ENCODE measurements around the gene PLCXD3.

The PLCXD3 gene

DNA sequence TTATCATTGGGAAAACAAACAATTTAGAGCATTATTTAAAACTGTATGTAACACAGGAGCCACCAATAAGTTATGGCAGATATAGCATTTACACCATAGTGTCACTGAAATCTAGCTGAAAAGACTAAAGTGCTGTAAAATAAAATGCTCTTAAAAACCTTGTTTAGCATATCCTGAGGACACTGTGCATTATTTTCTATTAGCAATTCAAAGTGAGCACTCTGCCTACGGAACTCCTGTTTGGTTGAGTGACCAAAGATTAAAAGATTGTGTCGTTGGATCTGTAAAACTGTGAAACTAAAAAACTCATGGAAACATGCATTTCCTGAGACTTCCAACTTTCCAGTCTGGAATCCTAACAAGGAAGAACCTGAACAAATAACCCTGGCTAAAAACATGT, 201.1 kb downstream of the PLCXD3 start:
- H2AFZ ChIP-seq (ENCODE audit: insufficient read depth, low read length, poor library complexity): no peak overlapping the region
- H3K79me2 ChIP-seq (ENCODE audit: control insufficient read depth, insufficient read depth, low read length, poor library complexity): no peaks in the 10 kb centered on the region
- H3K4ac ChIP-seq (ENCODE audit: low read depth, low read length): no peak overlapping the region
- H3K4me2 ChIP-seq (ENCODE audit: low read length): no peak overlapping the region
- H3K4me1 ChIP-seq (ENCODE audit: control insufficient read depth in 1 of 2, insufficient read depth in 2 of 2, low read length in 2 of 2): no peaks in the 10 kb centered on the region
- H3K14ac ChIP-seq (ENCODE audit: low read length): no peak overlapping the region
- no peaks in the 10 kb centered on the region for H3K27me3 ChIP-seq (ENCODE audit: insufficient read depth, low read length)
- no peak overlapping the region for H3K23ac ChIP-seq (ENCODE audit: low read length)
- H2BK120ac ChIP-seq (ENCODE audit: insufficient read depth, low read length, poor library complexity): no peak overlapping the region
- no peak overlapping the region for H2AK5ac ChIP-seq (ENCODE audit: low read length)
- DNase-seq: no peak
- no peaks in the 10 kb centered on the region for H3K79me1 ChIP-seq (ENCODE audit: low read length)
- no peak overlapping the region for H4K12ac ChIP-seq (ENCODE audit: low read depth, low read length)
- WGBS (ENCODE audit: extremely low coverage, insufficient coverage, insufficient read length): no CpG with 5 or more reads among the region's 2 CpGs
- H2BK5ac ChIP-seq (ENCODE audit: low read depth, low read length, poor library complexity): no peak overlapping the region
- H3K18ac ChIP-seq (ENCODE audit: low read length): no peak overlapping the region
- H3K9ac ChIP-seq (ENCODE audit: low read length): no peak overlapping the region
- H3K36me3 ChIP-seq (ENCODE audit: control insufficient read depth in 1 of 2, insufficient read depth in 2 of 2, low read length in 2 of 2): no peaks in the 10 kb centered on the region
- no peak overlapping the region for H4K91ac ChIP-seq (ENCODE audit: low read depth, low read length)
- H2BK12ac ChIP-seq (ENCODE audit: low read length): no peak overlapping the region
- no peak overlapping the region for H4K8ac ChIP-seq (ENCODE audit: low read depth, low read length)
- H3K4me3 ChIP-seq (ENCODE audit: low read depth, low read length): no peak overlapping the region
- no peaks in the 10 kb centered on the region for H3K9me3 ChIP-seq (ENCODE audit: insufficient read depth, low read depth, low read length)
- no peak overlapping the region for H3K27ac ChIP-seq (ENCODE audit: low read depth, low read length)

- H3K4ac ChIP-seq (ENCODE audit: low read depth, low read length): no peak overlapping the region
- H4K91ac ChIP-seq (ENCODE audit: low read depth, low read length): no peak overlapping the region
- H3K4me2 ChIP-seq (ENCODE audit: low read length): no peak overlapping the region
- no peak overlapping the region for H2BK120ac ChIP-seq (ENCODE audit: insufficient read depth, low read length, poor library complexity)
- no peaks in the 10 kb centered on the region for H3K79me1 ChIP-seq (ENCODE audit: low read length)
- no peak overlapping the region for H3K27ac ChIP-seq (ENCODE audit: low read depth, low read length)
- no peak overlapping the region for H2AK5ac ChIP-seq (ENCODE audit: low read length)
- no peaks in the 10 kb centered on the region for H3K36me3 ChIP-seq (ENCODE audit: control insufficient read depth in 1 of 2, insufficient read depth in 2 of 2, low read length in 2 of 2)
- no peak for DNase-seq
- H4K12ac ChIP-seq (ENCODE audit: low read depth, low read length): no peak overlapping the region
- no peaks in the 10 kb centered on the region for H3K4me1 ChIP-seq (ENCODE audit: control insufficient read depth in 1 of 2, insufficient read depth in 2 of 2, low read length in 2 of 2)
- no peaks in the 10 kb centered on the region for H3K27me3 ChIP-seq (ENCODE audit: insufficient read depth, low read length)
- H4K8ac ChIP-seq (ENCODE audit: low read depth, low read length): no peak overlapping the region
- no peak overlapping the region for H3K9ac ChIP-seq (ENCODE audit: low read length)
- H3K18ac ChIP-seq (ENCODE audit: low read length): no peak overlapping the region
- no peaks in the 10 kb centered on the region for H3K79me2 ChIP-seq (ENCODE audit: control insufficient read depth, insufficient read depth, low read length, poor library complexity)
- H2BK12ac ChIP-seq (ENCODE audit: low read length): no peak overlapping the region
- H3K14ac ChIP-seq (ENCODE audit: low read length): no peak overlapping the region
- H2BK5ac ChIP-seq (ENCODE audit: low read depth, low read length, poor library complexity): no peak overlapping the region
- no peak overlapping the region for H3K4me3 ChIP-seq (ENCODE audit: low read depth, low read length)
- H3K23ac ChIP-seq (ENCODE audit: low read length): no peak overlapping the region
- WGBS (ENCODE audit: extremely low coverage, insufficient coverage, insufficient read length): no CpG with 5 or more reads among the region's 1 CpG
- H3K9me3 ChIP-seq (ENCODE audit: insufficient read depth, low read depth, low read length): no peaks in the 10 kb centered on the region
- H2AFZ ChIP-seq (ENCODE audit: insufficient read depth, low read length, poor library complexity): no peak overlapping the region
These were observed 204.4 kb downstream of the PLCXD3 start for GRCh38 chr5:41306005-41306404.

GRCh38 chr5:41305056-41305455, 205.3 kb downstream of the PLCXD3 start:
- no peak overlapping the region for H4K91ac ChIP-seq (ENCODE audit: low read depth, low read length)
- H3K18ac ChIP-seq (ENCODE audit: low read length): no peak overlapping the region
- no peak overlapping the region for H2BK5ac ChIP-seq (ENCODE audit: low read depth, low read length, poor library complexity)
- H3K27ac ChIP-seq (ENCODE audit: low read depth, low read length): no peak overlapping the region
- no peak overlapping the region for H3K23ac ChIP-seq (ENCODE audit: low read length)
- H3K79me1 ChIP-seq (ENCODE audit: low read length): no peaks in the 10 kb centered on the region
- H3K4me3 ChIP-seq (ENCODE audit: low read depth, low read length): no peak overlapping the region
- no peak overlapping the region for H2AFZ ChIP-seq (ENCODE audit: insufficient read depth, low read length, poor library complexity)
- no peak overlapping the region for H3K14ac ChIP-seq (ENCODE audit: low read length)
- WGBS (ENCODE audit: extremely low coverage, insufficient coverage, insufficient read length): no CpG with 5 or more reads among the region's 2 CpGs
- H3K4me1 ChIP-seq (ENCODE audit: control insufficient read depth in 1 of 2, insufficient read depth in 2 of 2, low read length in 2 of 2): no peaks in the 10 kb centered on the region
- no peak for DNase-seq
- H3K9ac ChIP-seq (ENCODE audit: low read length): no peak overlapping the region
- H3K4me2 ChIP-seq (ENCODE audit: low read length): no peak overlapping the region
- no peaks in the 10 kb centered on the region for H3K36me3 ChIP-seq (ENCODE audit: control insufficient read depth in 1 of 2, insufficient read depth in 2 of 2, low read length in 2 of 2)
- no peaks in the 10 kb centered on the region for H3K79me2 ChIP-seq (ENCODE audit: control insufficient read depth, insufficient read depth, low read length, poor library complexity)
- no peak overlapping the region for H4K12ac ChIP-seq (ENCODE audit: low read depth, low read length)
- no peak overlapping the region for H3K4ac ChIP-seq (ENCODE audit: low read depth, low read length)
- no peak overlapping the region for H2BK120ac ChIP-seq (ENCODE audit: insufficient read depth, low read length, poor library complexity)
- H4K8ac ChIP-seq (ENCODE audit: low read depth, low read length): no peak overlapping the region
- no peak overlapping the region for H2BK12ac ChIP-seq (ENCODE audit: low read length)
- H3K27me3 ChIP-seq (ENCODE audit: insufficient read depth, low read length): no peaks in the 10 kb centered on the region
- no peak overlapping the region for H2AK5ac ChIP-seq (ENCODE audit: low read length)
- H3K9me3 ChIP-seq (ENCODE audit: insufficient read depth, low read depth, low read length): no peaks in the 10 kb centered on the region

GRCh38 chr5:41296066-41296465, 214.3 kb downstream of the PLCXD3 start:
- Histone ChIP-seq H3K9me3 (ENCODE audit: insufficient read depth, low read depth, low read length) (no peaks in the 10 kb centered on the region), H3K4me3 (ENCODE audit: low read depth, low read length) (no peak overlapping the region), H2AK5ac (ENCODE audit: low read length) (no peak overlapping the region), H3K9ac (ENCODE audit: low read length) (no peak overlapping the region), H4K8ac (ENCODE audit: low read depth, low read length) (no peak overlapping the region), H3K23ac (ENCODE audit: low read length) (no peak overlapping the region), H2BK12ac (ENCODE audit: low read length) (no peak overlapping the region), H3K79me1 (ENCODE audit: low read length) (no peaks in the 10 kb centered on the region), H3K4me1 (ENCODE audit: control insufficient read depth in 1 of 2, insufficient read depth in 2 of 2, low read length in 2 of 2) (no peaks in the 10 kb centered on the region), H3K79me2 (ENCODE audit: control insufficient read depth, insufficient read depth, low read length, poor library complexity) (no peaks in the 10 kb centered on the region), H3K18ac (ENCODE audit: low read length) (no peak overlapping the region), H2BK120ac (ENCODE audit: insufficient read depth, low read length, poor library complexity) (no peak overlapping the region), H3K27ac (ENCODE audit: low read depth, low read length) (no peak overlapping the region), H3K4me2 (ENCODE audit: low read length) (no peak overlapping the region), H4K12ac (ENCODE audit: low read depth, low read length) (no peak overlapping the region), H3K27me3 (ENCODE audit: insufficient read depth, low read length) (no peaks in the 10 kb centered on the region), H3K36me3 (ENCODE audit: control insufficient read depth in 1 of 2, insufficient read depth in 2 of 2, low read length in 2 of 2) (no peaks in the 10 kb centered on the region), H2AFZ (ENCODE audit: insufficient read depth, low read length, poor library complexity) (no peak overlapping the region), H4K91ac (ENCODE audit: low read depth, low read length) (no peak overlapping the region), H3K14ac (ENCODE audit: low read length) (no peak overlapping the region), H3K4ac (ENCODE audit: low read depth, low read length) (no peak overlapping the region), H2BK5ac (ENCODE audit: low read depth, low read length, poor library complexity) (no peak overlapping the region)
- no CpG with 5 or more reads among the region's 1 CpG for WGBS (ENCODE audit: extremely low coverage, insufficient coverage, insufficient read length)
- DNase-seq: no peak

Data from trophoblast cell (in vitro differentiated cells and primary cell).